Coronary artery (tissue), 2 donors: Measurements from ENCODE around the gene BCAS1.

Source experiments
- DNase-seq: peaks from one replicate; pipeline ENCODE4 v3.0.0-alpha.2; 2017; ENCODE audit warnings: low spot score
- H3K27ac ChIP-seq, 2 donors: fragments of 200-600 bp; sonication (generic); one replicate each; pipeline ENCODE4 v1.5.1; 2016 to 2019
- H3K4me3 ChIP-seq: fragments of 200-600 bp; sonication (generic); 2 replicates; pipeline ENCODE4 v1.5.1; 2016; ENCODE audit warnings: mild to moderate bottlenecking, moderate library complexity
- CTCF ChIP-seq: fragments of 200-600 bp; sonication (generic); IDR thresholded peaks from one replicate; pipeline ENCODE4 v1.5.1; 2019; ENCODE audit warnings: antibody characterized with exemption

BCAS1 gene

GRCh38 chr20:54068966-54069365 is 1.4 kb downstream of the BCAS1 start:
- H3K4me3 ChIP-seq: no peak overlapping the region
- no peak overlapping the region for H3K27ac ChIP-seq
- DNase-seq: no peak
- no peak for TF ChIP-seq CTCF

GRCh38 chr20:54068495-54068894 is 1.9 kb downstream of the BCAS1 start:
- Histone ChIP-seq H3K4me3 (no peak overlapping the region), H3K27ac (no peak overlapping the region)
- DNase-seq: no peak
- no peak for TF ChIP-seq CTCF

- Histone ChIP-seq H3K27ac (no peak overlapping the region), H3K4me3 (no peak overlapping the region)
- no peak for DNase-seq
- no peak for TF ChIP-seq CTCF
Measured at GRCh38 chr20:54067606-54068174, 2.7 kb downstream of the BCAS1 start.

- no peak overlapping the region for H3K4me3 ChIP-seq
- no peak overlapping the region for H3K27ac ChIP-seq
- DNase-seq: no peak
- TF ChIP-seq CTCF: no peak
Measured at GRCh38 chr20:54065601-54066038, 4.8 kb downstream of the BCAS1 start.

GRCh38 chr20:54064939-54065338 is 5.5 kb downstream of the BCAS1 start:
- Histone ChIP-seq H3K4me3 (no peak overlapping the region), H3K27ac (no peak overlapping the region)
- no peak for TF ChIP-seq CTCF
- DNase-seq: no peak

- no peak overlapping the region for H3K27ac ChIP-seq
- no peak for TF ChIP-seq CTCF
- no peak for DNase-seq
- no peak overlapping the region for H3K4me3 ChIP-seq
Measured at GRCh38 chr20:54063992-54064676, 6.3 kb downstream of the BCAS1 start.

- Histone ChIP-seq H3K4me3 (no peak overlapping the region), H3K27ac (no peak overlapping the region)
- no peak for TF ChIP-seq CTCF
- DNase-seq: no peak
Measured at GRCh38 chr20:54063580-54063979, 6.8 kb downstream of the BCAS1 start.
